Naive thymus-derived CD4-positive, alpha-beta T cell (primary cell): ENCODE data around the gene FBXL20. TPM values are rescaled to one million over a fixed set of nuclear protein-coding genes. Genes with fewer than 3 reads are reported as not detected.

Experiments
- ATAC-seq: fragments of 150-1000 bp; cut with Tn5 transposase; 2 replicates; pipeline ENCODE4 v1.10.0; 2021; ENCODE audit warnings: mild to moderate bottlenecking, moderate library complexity
- CTCF ChIA-PET: fragments of 350-600 bp; sonication (Branson Sonifier 250); formaldehyde crosslinking; loops from one replicate; lab custom pipeline; 2021; ENCODE audit warnings: antibody characterized with exemption; lab: Charles Lee
- POLR2A ChIA-PET: fragments of 350-600 bp; sonication (Branson Sonifier 250); formaldehyde crosslinking; loops from one replicate; lab custom pipeline; 2021; ENCODE audit warnings: antibody characterized with exemption, inconsistent platforms; lab: Charles Lee
- DNase-seq, 9 donors: peaks; one replicate each; pipeline versions ENCODE4 v3.0.0 to v3.0.0-alpha.2; 2020 to 2022; ENCODE audit warnings: mixed read lengths in 1 of 9
- H3K27ac ChIP-seq: one replicate; pipeline ENCODE4 v1.7.0; 2013; ENCODE audit warnings: mild to moderate bottlenecking, low read depth, low read length, moderate library complexity
- H3K27me3 ChIP-seq, 2 donors: one replicate each; pipeline ENCODE4 v1.7.0; 2013; ENCODE audit warnings: low read length in 2 of 2, mild to moderate bottlenecking in 2 of 2, moderate library complexity in 2 of 2; ENCODE audit not compliant: control insufficient read depth in 2 of 2, insufficient read depth in 2 of 2
- H3K36me3 ChIP-seq, 3 experiments: 1 replicate in 2 of 3; 2 replicates in 1 of 3; pipeline ENCODE4 v1.7.0; 2013; ENCODE audit warnings: low read length in 3 of 3, mild to moderate bottlenecking in 3 of 3, moderate library complexity in 1 of 3; ENCODE audit not compliant: insufficient read depth in 3 of 3, control insufficient read depth in 2 of 3
- H3K4me1 ChIP-seq, 2 donors: one replicate each; pipeline ENCODE4 v1.7.0; 2013; ENCODE audit warnings: low read length in 2 of 2, mild to moderate bottlenecking in 2 of 2, moderate library complexity in 1 of 2; ENCODE audit not compliant: control insufficient read depth in 2 of 2, insufficient read depth in 2 of 2
- H3K4me3 ChIP-seq: 2 replicates; pipeline ENCODE4 v1.7.0; 2013; ENCODE audit warnings: mild to moderate bottlenecking, low read length
- H3K9me3 ChIP-seq, 3 experiments: 1 replicate in 2 of 3; 2 replicates in 1 of 3; pipeline ENCODE4 v1.7.0; 2013; ENCODE audit warnings: low read length in 3 of 3; ENCODE audit not compliant: control insufficient read depth in 2 of 3
- H3K27ac Mint-ChIP-seq, 9 donors: one replicate each; pipeline ENCODE4 v1.8.0; 2020 to 2022; ENCODE audit warnings: mixed read lengths in 9 of 9, mild to moderate bottlenecking in 8 of 9, moderate library complexity in 5 of 9, inconsistent platforms in 2 of 9
- H3K27me3 Mint-ChIP-seq, 5 donors: one replicate each; pipeline ENCODE4 v1.8.0; 2021 to 2022; ENCODE audit warnings: mixed read lengths in 5 of 5, mild to moderate bottlenecking in 1 of 5
- H3K36me3 Mint-ChIP-seq, 5 donors: one replicate each; pipeline ENCODE4 v1.8.0; 2020 to 2022; ENCODE audit warnings: mixed read lengths in 5 of 5, mild to moderate bottlenecking in 3 of 5, inconsistent platforms in 1 of 5
- H3K4me1 Mint-ChIP-seq, 7 donors: one replicate each; pipeline ENCODE4 v1.8.0; 2020 to 2022; ENCODE audit warnings: mixed read lengths in 7 of 7, mild to moderate bottlenecking in 3 of 7, inconsistent platforms in 1 of 7
- H3K4me3 Mint-ChIP-seq, 10 donors: one replicate each; pipeline ENCODE4 v1.8.0; 2020 to 2022; ENCODE audit warnings: mild to moderate bottlenecking in 10 of 10, mixed read lengths in 10 of 10, moderate library complexity in 6 of 10, inconsistent platforms in 2 of 10
- H3K9me3 Mint-ChIP-seq, 11 donors: one replicate each; pipeline ENCODE4 v1.8.0; 2020 to 2022; ENCODE audit warnings: mixed read lengths in 11 of 11, mild to moderate bottlenecking in 4 of 11, inconsistent platforms in 1 of 11, moderate library complexity in 1 of 11
- intact Hi-C, 2 donors: fragments of 100-400 bp; cut with micrococcal nuclease; formaldehyde crosslinking; loops; one replicate each; pipeline ENCODE4 v1.15.1; 2023
- polyA plus RNA-seq, 2 donors: library from polyadenylated mRNA; unstranded; fragments of 300-500 nt; fragmentation: Illumina TruSeq; gene quantifications; one replicate each; pipeline ENCODE4 v1.2.3, GENCODE V29; 2021
- total RNA-seq, 6 experiments: library from RNA in 5 of 6; stranded (reverse) in 5 of 6; gene quantifications; 1 replicate in 5 of 6; 2 replicates in 1 of 6; pipeline ENCODE4 v1.2.3 and lab custom pipeline; 2021 to 2026

Gene FBXL20
- total and polyA plus RNA-seq, 7 experiments from 2014 or later, result 3.8 to 35.0 (median 21.9) TPM

DNA sequence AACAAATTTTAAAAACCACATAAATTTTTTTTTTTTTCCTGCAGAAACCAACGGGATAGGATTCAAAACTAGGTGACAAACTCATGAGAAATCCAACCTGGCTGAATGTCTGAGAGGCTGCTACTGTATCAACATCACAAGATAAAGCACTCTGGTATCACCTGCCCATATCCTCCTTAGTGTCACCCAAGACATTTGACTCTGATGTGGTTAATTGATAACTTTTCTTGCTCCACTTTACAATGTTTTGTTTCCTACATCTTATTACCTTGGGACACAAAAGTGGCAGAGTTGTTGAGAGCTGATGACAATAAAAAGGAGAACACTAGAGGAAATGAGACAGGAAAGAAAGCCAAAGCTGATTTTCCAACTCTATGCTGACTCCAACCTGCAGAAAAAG is 4.0 kb upstream of the FBXL20 start:
- H3K36me3 Mint-ChIP-seq, result peaks cover 13 to 27% (median 20%) of the 10 kb centered on the region in 5 donors
- DNase-seq, result no peak
- Histone ChIP-seq H3K36me3 (peaks cover 13 to 53% (median 15%) of the 10 kb centered on the region in 3 experiments), H3K4me3 (no peak overlapping the region), H3K4me1 (peaks cover 3 to 5% of the 10 kb centered on the region in 2 donors), H3K9me3 (no peaks in the 10 kb centered on the region), H3K27me3 (no peaks in the 10 kb centered on the region), H3K27ac (no peak overlapping the region)
- H3K4me1 Mint-ChIP-seq, result peaks cover 10 to 34% (median 17%) of the 10 kb centered on the region in 7 donors
- H3K27ac Mint-ChIP-seq, result peak overlapping the region in 5 of 9 donors; percentile 27 to 79 (median 75)
- CTCF ChIA-PET, result no interaction called here
- peaks cover 0 to 4% (median 0%) of the 10 kb centered on the region in 11 donors for H3K9me3 Mint-ChIP-seq
- no peak for ATAC-seq
- no peak overlapping the region for H3K4me3 Mint-ChIP-seq
- H3K27me3 Mint-ChIP-seq, result no peaks in the 10 kb centered on the region
- intact Hi-C loops, result loop anchor here in 1 of 2 donors (10.0 kb wide), 1 partner anchor 329 kb away; the partner anchor contains the start of genes GRB7 and MIEN1
- POLR2A ChIA-PET, result interaction anchor here (0.6 kb wide), 1 partner anchor 21 kb away, joined by 3 read pairs; no protein-coding TSS in a partner anchor

DNA sequence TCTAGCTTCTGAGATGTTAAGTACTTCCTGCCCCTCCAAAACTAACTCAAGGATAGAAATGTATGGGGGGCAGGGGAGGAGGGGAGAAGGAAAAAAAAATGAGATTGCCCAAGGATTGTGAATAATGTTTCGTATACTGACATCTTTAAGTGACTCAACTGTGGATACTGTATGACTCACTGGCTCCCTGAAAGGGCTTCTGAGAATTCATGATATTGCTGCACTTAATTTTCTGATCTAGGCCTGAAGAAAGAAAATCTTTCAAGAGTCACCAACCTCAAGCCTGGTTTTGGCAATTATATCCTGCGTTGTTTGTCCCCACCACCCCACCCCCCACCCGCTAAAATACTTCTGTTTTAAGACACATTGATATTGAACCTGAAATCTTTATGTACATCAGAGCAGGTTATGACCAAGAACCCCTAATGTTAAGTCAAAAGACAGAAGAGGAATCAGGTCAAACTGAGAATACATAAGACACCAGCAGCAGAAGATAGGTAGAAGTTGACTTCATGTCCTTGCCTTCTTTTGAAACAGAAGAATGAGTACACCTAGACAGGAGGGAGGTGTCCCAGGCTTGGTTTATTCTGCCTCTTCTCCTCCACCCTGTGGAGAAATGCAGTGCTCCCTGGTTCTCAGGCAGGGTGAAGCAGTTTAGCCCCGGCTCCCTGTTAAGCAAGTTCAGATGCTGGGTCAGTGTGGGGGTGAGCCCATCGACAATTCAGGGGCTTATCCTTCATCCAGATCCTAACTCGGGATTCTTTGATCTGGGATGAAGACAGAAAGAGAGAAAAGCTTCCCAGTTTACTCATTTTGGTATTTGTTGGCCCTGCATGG is 3.3 kb upstream of the FBXL20 start:
- H3K27me3 Mint-ChIP-seq, result no peaks in the 10 kb centered on the region
- H3K9me3 Mint-ChIP-seq, result peaks cover 0 to 4% (median 0%) of the 10 kb centered on the region in 11 donors
- ATAC-seq (no peak), DNase-seq (no peak)
- Histone ChIP-seq H3K27ac (no peak overlapping the region), H3K27me3 (no peaks in the 10 kb centered on the region), H3K36me3 (peaks cover 8 to 46% (median 13%) of the 10 kb centered on the region in 3 experiments), H3K9me3 (no peaks in the 10 kb centered on the region), H3K4me3 (no peak overlapping the region), H3K4me1 (peaks cover 6 to 12% of the 10 kb centered on the region in 2 donors)
- peaks cover 10 to 20% (median 16%) of the 10 kb centered on the region in 5 donors for H3K36me3 Mint-ChIP-seq
- H3K4me1 Mint-ChIP-seq, result peaks cover 17 to 40% (median 24%) of the 10 kb centered on the region in 7 donors
- POLR2A ChIA-PET, result interaction anchor here (0.6 to 0.7 kb wide), 2 partner anchors 21 to 519 kb away, joined by 3 read pairs; no protein-coding TSS in a partner anchor
- H3K27ac Mint-ChIP-seq, result peak overlapping the region in 6 of 9 donors; percentile 21 to 79 (median 75)
- peak overlapping the region in 3 of 10 donors; percentile 21 to 64 (median 34) for H3K4me3 Mint-ChIP-seq
- CTCF ChIA-PET, result no interaction called here
- intact Hi-C loops, result loop anchor here in 1 of 2 donors (10.0 kb wide), 1 partner anchor 330 kb away; the partner anchor contains the start of genes GRB7 and MIEN1

GRCh38 chr17:39402890-39403605 is 1.6 kb upstream of the FBXL20 start:
- ChIA-PET POLR2A (interaction anchor here (0.7 to 3.8 kb wide), 4 partner anchors 11 to 203 kb away, joined by 4 to 23 read pairs (median 8); partner anchors contain the start of genes CDK12, MED1 and RPL19), CTCF (no interaction called here)
- H3K36me3 Mint-ChIP-seq, result peaks cover under 1 to 6% (median 3%) of the 10 kb centered on the region in 5 donors
- H3K27ac Mint-ChIP-seq, result peak overlapping the region; percentile 62 to 96 (median 89)
- no peaks in the 10 kb centered on the region for H3K27me3 Mint-ChIP-seq
- Histone ChIP-seq H3K9me3 (no peaks in the 10 kb centered on the region), H3K4me3 (peak overlapping the region; percentile 84), H3K27me3 (no peaks in the 10 kb centered on the region), H3K27ac (no peak overlapping the region), H3K36me3 (peaks cover 0 to 29% (median 6%) of the 10 kb centered on the region in 3 experiments), H3K4me1 (peaks cover 6 to 13% of the 10 kb centered on the region in 2 donors)
- H3K4me1 Mint-ChIP-seq, result peaks cover 11 to 45% (median 38%) of the 10 kb centered on the region in 7 donors
- intact Hi-C loops, result loop anchor here (1.0 to 10.0 kb wide), 4 partner anchors 48 to 332 kb away; partner anchors contain the start of genes CDK12 (in 1 of the 2), GRB7 (in 1 of the 2), MED1 (in 1 of the 2) and MIEN1 (in 1 of the 2)
- DNase-seq (no peak), ATAC-seq (no peak)
- H3K9me3 Mint-ChIP-seq, result peaks cover 0 to 4% (median 0%) of the 10 kb centered on the region in 11 donors
- H3K4me3 Mint-ChIP-seq, result peak overlapping the region; percentile 78 to 99 (median 98)

GRCh38 chr17:39402244-39402889 is 941 bp upstream of the FBXL20 start:
- Mint-ChIP-seq H3K36me3 (peaks cover 0 to under 1% (median 0%) of the 10 kb centered on the region in 5 donors), H3K4me3 (peak overlapping the region; percentile 93 to 99 (median 98)), H3K4me1 (peaks cover 14 to 50% (median 38%) of the 10 kb centered on the region in 7 donors), H3K27ac (peak overlapping the region; percentile 86 to 99 (median 96)), H3K9me3 (peaks cover 0 to 4% (median 0%) of the 10 kb centered on the region in 11 donors), H3K27me3 (no peaks in the 10 kb centered on the region)
- ChIA-PET POLR2A (interaction anchor here (0.5 to 3.8 kb wide), 5 partner anchors 17 to 1417 kb away, joined by 4 to 23 read pairs (median 6); partner anchors contain the start of genes CDK12, MED1 and RPL19), CTCF (no interaction called here)
- Histone ChIP-seq H3K4me3 (peak overlapping the region; percentile 84), H3K36me3 (peaks cover 0 to 24% (median 0%) of the 10 kb centered on the region in 3 experiments), H3K4me1 (peaks cover 6 to 13% of the 10 kb centered on the region in 2 donors), H3K9me3 (no peaks in the 10 kb centered on the region), H3K27ac (peak overlapping the region; percentile 90), H3K27me3 (no peaks in the 10 kb centered on the region)
- DNase-seq (peak; percentile 68 to 85 (median 74)), ATAC-seq (peak; percentile 71)
- intact Hi-C loops, result loop anchor here (1.0 to 10.0 kb wide), 4 partner anchors 49 to 332 kb away; partner anchors contain the start of genes CDK12 (in 1 of the 2), GRB7 (in 1 of the 2), MED1 (in 1 of the 2) and MIEN1 (in 1 of the 2)

DNA sequence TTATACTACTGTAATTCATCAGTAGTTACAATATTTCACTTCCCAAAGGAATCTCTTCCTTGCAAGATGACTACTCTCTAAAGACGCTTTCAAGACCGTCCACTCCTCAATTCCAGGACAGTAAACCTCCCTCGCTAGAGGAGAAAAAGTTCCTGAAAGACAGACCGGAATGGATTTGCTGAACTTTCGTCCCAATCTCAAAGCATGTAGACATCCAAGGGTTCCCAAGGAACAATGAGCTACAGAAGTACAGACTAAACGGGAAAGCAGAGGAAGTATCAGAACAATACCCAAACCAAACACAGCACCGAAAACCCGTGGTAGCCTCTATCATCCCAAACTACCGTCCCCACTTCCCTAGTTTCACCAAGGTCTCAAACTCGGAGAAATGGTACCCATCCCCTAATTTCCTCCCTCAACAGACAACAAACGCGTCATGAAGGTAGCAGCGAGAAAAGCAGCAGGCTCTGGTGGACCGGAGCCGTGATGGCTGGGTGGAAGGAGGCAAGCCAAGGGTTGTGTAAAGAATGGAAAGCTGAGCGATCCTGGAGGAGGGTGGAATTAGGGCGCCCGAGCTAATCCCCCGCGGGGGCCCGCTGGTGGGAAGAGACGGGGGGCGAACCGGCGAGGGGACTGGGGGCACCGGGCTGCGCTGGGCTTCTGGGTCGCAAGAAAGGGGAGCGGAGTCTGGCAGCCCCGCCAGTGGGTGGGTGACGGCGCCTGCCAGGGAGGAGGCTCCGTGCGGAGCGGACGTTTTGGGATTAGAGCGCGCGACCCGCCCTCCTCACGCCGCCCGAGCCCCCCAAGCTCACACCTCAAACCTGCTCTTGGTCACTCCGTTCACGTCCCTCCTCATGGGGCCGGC is 647 bp downstream of the FBXL20 start:
- intact Hi-C loops, result loop anchor here (1.0 to 10.0 kb wide), 3 partner anchors 51 to 334 kb away; partner anchors contain the start of genes CDK12 (in 1 of the 2), GRB7 (in 1 of the 2), MED1 (in 1 of the 2) and MIEN1 (in 1 of the 2)
- peak in 1 of 9 donors; percentile 17 for DNase-seq
- peak; percentile 9 for ATAC-seq
- peaks cover 6 to 13% of the 10 kb centered on the region in 2 donors for H3K4me1 ChIP-seq
- CTCF ChIA-PET, result interaction anchor here (0.6 kb wide), 1 partner anchor 265 kb away, joined by 7 read pairs; no protein-coding TSS in a partner anchor
- H3K36me3 Mint-ChIP-seq, result peaks cover 0 to under 1% (median 0%) of the 10 kb centered on the region in 5 donors
- POLR2A ChIA-PET, result interaction anchor here (1.1 to 3.8 kb wide), 5 partner anchors 9 to 62 kb away, joined by 3 to 23 read pairs (median 8); partner anchors contain the start of genes CDK12 and MED1
- H3K4me1 Mint-ChIP-seq, result peaks cover 20 to 62% (median 48%) of the 10 kb centered on the region in 7 donors
- H3K27me3 Mint-ChIP-seq, result no peaks in the 10 kb centered on the region
- peaks cover 0 to 19% (median 0%) of the 10 kb centered on the region in 3 experiments for H3K36me3 ChIP-seq
- H3K27ac ChIP-seq, result peak overlapping the region; percentile 90
- H3K9me3 Mint-ChIP-seq, result peaks cover 0 to 4% (median 0%) of the 10 kb centered on the region in 11 donors
- H3K27me3 ChIP-seq, result no peaks in the 10 kb centered on the region
- H3K9me3 ChIP-seq, result no peaks in the 10 kb centered on the region
- H3K4me3 ChIP-seq, result peak overlapping the region; percentile 84
- peak overlapping the region; percentile 86 to 98 (median 95) for H3K27ac Mint-ChIP-seq
- peak overlapping the region; percentile 93 to 99 (median 98) for H3K4me3 Mint-ChIP-seq
